T-helper 17 cell (primary cell): ENCODE data around the gene SLC25A53. TPM values are rescaled to one million over a fixed set of nuclear protein-coding genes. Genes with fewer than 3 reads are reported as not detected.
"Not testable (repeated sequence)": the region's sequence is repeated elsewhere in the genome, so short reads cannot be mapped to it uniquely, and the experiment has no call there.

Source experiments
- ATAC-seq: fragments of 150-1000 bp; cut with Tn5 transposase; 2 replicates; pipeline ENCODE4 v1.10.0; 2021; ENCODE audit warnings: mild to moderate bottlenecking, moderate library complexity
- DNase-seq, 3 donors: peaks; one replicate each; pipeline versions ENCODE4 v3.0.0 to v3.0.0-alpha.2; 2020 to 2021
- H3K9me3 ChIP-seq: one replicate; pipeline ENCODE4 v1.7.0; 2013; ENCODE audit warnings: low read length, mild to moderate bottlenecking; ENCODE audit not compliant: control insufficient read depth, poor library complexity, severe bottlenecking
- H3K27ac Mint-ChIP-seq: one replicate; pipeline ENCODE4 v1.8.0; 2022; ENCODE audit warnings: mild to moderate bottlenecking, moderate library complexity, mixed read lengths
- H3K27me3 Mint-ChIP-seq: one replicate; pipeline ENCODE4 v1.8.0; 2022; ENCODE audit warnings: mixed read lengths
- H3K36me3 Mint-ChIP-seq: one replicate; pipeline ENCODE4 v1.8.0; 2022; ENCODE audit warnings: low read depth, mixed read lengths
- H3K4me1 Mint-ChIP-seq: one replicate; pipeline ENCODE4 v1.8.0; 2022; ENCODE audit warnings: mild to moderate bottlenecking, mixed read lengths
- H3K4me3 Mint-ChIP-seq: one replicate; pipeline ENCODE4 v1.8.0; 2022; ENCODE audit warnings: mild to moderate bottlenecking, moderate library complexity, mixed read lengths
- total RNA-seq, 4 donors: library from RNA in 2 of 4; stranded (reverse) in 2 of 4; gene quantifications; one replicate each; pipeline ENCODE4 v1.2.3 and lab custom pipeline; 2022 to 2026

Gene SLC25A53
- total RNA-seq, 2 donors from 2014 or later, result 7.9 to 9.6 TPM

DNA sequence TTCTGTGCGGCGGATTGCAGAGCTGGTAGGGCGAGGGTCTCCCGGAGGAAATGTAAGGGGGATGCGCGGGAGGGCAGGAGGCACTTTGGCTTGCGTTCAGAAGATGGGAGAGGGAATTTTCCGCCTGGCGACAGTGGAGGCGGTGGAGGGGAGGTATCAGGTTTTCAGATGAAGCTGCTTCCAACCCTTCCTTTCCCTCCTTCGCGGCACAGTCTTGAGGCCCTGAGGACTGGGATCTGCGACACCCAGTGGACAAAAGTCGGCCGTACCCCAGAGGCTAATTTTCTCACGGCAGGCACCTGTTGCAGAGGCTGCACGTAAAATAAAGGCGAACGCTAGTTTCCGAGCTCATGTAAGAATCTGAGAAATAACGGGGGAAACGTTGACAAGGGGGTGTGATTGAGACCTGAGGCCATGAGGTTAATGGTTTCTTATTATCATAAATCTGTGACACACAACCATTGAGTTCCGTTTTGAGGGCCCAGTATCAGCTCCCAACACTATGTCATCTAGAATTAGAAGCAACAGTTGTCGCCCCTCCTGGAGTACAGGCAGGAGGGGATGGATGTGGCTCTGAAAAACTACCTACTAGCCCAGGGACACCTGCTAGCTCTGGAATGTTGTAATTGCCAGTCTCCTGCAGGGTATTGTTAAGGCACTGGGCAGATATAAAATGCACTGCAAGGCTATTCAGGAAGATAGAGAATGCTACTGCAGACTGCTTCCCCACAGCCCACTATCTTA is 43.4 kb downstream of the SLC25A53 start:
- peak; percentile 16 to 33 (median 19) for DNase-seq
- H3K27me3 Mint-ChIP-seq, result no peaks in the 10 kb centered on the region
- ATAC-seq, result peak; percentile 68
- peaks cover 2% of the 10 kb centered on the region for H3K36me3 Mint-ChIP-seq
- H3K4me3 Mint-ChIP-seq, result peak overlapping the region; percentile 93
- peak overlapping the region; percentile 87 for H3K27ac Mint-ChIP-seq
- H3K4me1 Mint-ChIP-seq, result peaks cover 21% of the 10 kb centered on the region
- no peaks in the 10 kb centered on the region for H3K9me3 ChIP-seq

GRCh38 chrX:104112326-104112951 is 44.4 kb downstream of the SLC25A53 start, which contains the start of gene ZCCHC18:
ZCCHC18 (plus strand) TSS chrX:104112523; CDS start chrX:104114112, 1,589 bp downstream.
- no peaks in the 10 kb centered on the region for H3K9me3 ChIP-seq
- Mint-ChIP-seq H3K4me3 (peak within 1 kb of the TSS; percentile 93), H3K36me3 (peaks cover 2% of the 10 kb centered on the region), H3K27ac (peak within 1 kb of the TSS; percentile 87), H3K27me3 (no peaks in the 10 kb centered on the region), H3K4me1 (peaks cover 23% of the 10 kb centered on the region)
- peak; percentile 53 for ATAC-seq
- DNase-seq, result peak; percentile 10 to 21 (median 19)

GRCh38 chrX:104110491-104111240 is 46.1 kb downstream of the SLC25A53 start:
- not testable (repeated sequence) for DNase-seq, H3K36me3 Mint-ChIP-seq, H3K9me3 ChIP-seq, H3K27me3 Mint-ChIP-seq
- Mint-ChIP-seq H3K27ac (peak overlapping the region; percentile 87), H3K4me3 (peak overlapping the region; percentile 93), H3K4me1 (peaks cover 29% of the 10 kb centered on the region)
- peak; percentile 65 for ATAC-seq

DNA sequence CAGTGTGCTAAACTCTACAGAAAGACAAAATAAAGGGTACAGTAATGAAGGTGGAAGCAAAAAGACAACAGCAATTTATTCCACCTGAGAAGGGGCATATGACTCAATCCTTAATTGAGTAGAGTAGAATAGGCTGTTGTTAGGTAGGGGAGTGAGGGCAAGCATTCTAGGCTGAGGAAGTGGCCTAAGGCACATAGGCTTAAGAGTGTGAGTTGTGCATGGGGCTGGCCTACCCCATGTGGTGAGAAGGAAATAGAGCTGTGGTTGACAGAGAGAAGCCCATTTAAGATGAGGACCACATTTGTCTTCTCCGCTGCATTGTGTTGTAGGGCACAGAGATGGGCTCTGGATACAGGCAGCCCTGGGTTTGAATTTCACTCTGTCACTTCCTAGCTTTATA is 47.9 kb downstream of the SLC25A53 start:
- peak overlapping the region; percentile 87 for H3K27ac Mint-ChIP-seq
- no peaks in the 10 kb centered on the region for H3K27me3 Mint-ChIP-seq
- DNase-seq (no peak), ATAC-seq (no peak)
- H3K9me3 ChIP-seq, result no peaks in the 10 kb centered on the region
- no peak overlapping the region for H3K4me3 Mint-ChIP-seq
- peaks cover 29% of the 10 kb centered on the region for H3K4me1 Mint-ChIP-seq
- H3K36me3 Mint-ChIP-seq, result no peaks in the 10 kb centered on the region

- no peak for DNase-seq
- Mint-ChIP-seq H3K36me3 (no peaks in the 10 kb centered on the region), H3K4me1 (peaks cover 23% of the 10 kb centered on the region), H3K4me3 (no peak overlapping the region), H3K27me3 (no peaks in the 10 kb centered on the region), H3K27ac (no peak overlapping the region)
- ATAC-seq, result no peak
- H3K9me3 ChIP-seq, result no peaks in the 10 kb centered on the region
Measured at GRCh38 chrX:104105330-104106262, 51.2 kb downstream of the SLC25A53 start.

DNA sequence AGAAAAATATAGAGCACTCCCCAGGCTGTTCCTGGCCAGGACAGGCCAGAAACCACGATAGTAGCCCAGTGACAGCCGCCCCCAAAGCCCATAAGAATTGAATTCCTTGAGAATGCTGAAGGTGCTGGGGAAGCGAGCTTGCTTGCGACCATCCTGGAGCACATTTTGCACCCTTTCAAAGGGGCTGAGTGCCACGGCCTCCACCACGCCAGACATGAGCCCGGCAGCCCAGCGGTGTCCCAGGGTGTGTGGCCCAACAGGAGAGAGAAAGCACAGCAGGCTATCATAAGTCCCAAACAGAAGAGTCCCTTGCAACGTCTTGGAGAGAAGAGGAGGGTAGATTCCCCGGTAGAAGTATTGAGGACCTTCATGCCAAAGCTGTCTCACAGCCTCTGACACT is 52.1 kb downstream of the SLC25A53 start:
- no peak for ATAC-seq
- Mint-ChIP-seq H3K36me3 (no peaks in the 10 kb centered on the region), H3K27ac (no peak overlapping the region), H3K4me1 (peaks cover 16% of the 10 kb centered on the region), H3K4me3 (no peak overlapping the region), H3K27me3 (no peaks in the 10 kb centered on the region)
- no peaks in the 10 kb centered on the region for H3K9me3 ChIP-seq
- no peak for DNase-seq

GRCh38 chrX:104098919-104099318 is 57.9 kb downstream of the SLC25A53 start:
- DNase-seq, result no peak

GRCh38 chrX:104098151-104098808 is 58.5 kb downstream of the SLC25A53 start:
- Mint-ChIP-seq H3K27me3 (no peaks in the 10 kb centered on the region), H3K4me1 (no peaks in the 10 kb centered on the region), H3K36me3 (no peaks in the 10 kb centered on the region), H3K27ac (no peak overlapping the region), H3K4me3 (no peak overlapping the region)
- no peaks in the 10 kb centered on the region for H3K9me3 ChIP-seq
- ATAC-seq (peak; percentile 73), DNase-seq (peak; percentile 15 to 31 (median 16))

More at GRCh38 chrX:104098919-104099318, 57.9 kb downstream of the SLC25A53 start:
- no peaks in the 10 kb centered on the region for H3K27me3 Mint-ChIP-seq
- H3K36me3 Mint-ChIP-seq, result no peaks in the 10 kb centered on the region
- H3K4me1 Mint-ChIP-seq, result no peaks in the 10 kb centered on the region
- ATAC-seq, result no peak
- H3K27ac Mint-ChIP-seq, result no peak overlapping the region
- no peaks in the 10 kb centered on the region for H3K9me3 ChIP-seq
- no peak overlapping the region for H3K4me3 Mint-ChIP-seq

GRCh38 chrX:104085919-104086318 is 70.9 kb downstream of the SLC25A53 start:
- no peak overlapping the region for H3K27ac Mint-ChIP-seq

GRCh38 chrX:104085477-104085876 is 71.3 kb downstream of the SLC25A53 start:
- H3K9me3 ChIP-seq, result no peaks in the 10 kb centered on the region
- no peak for DNase-seq
- Mint-ChIP-seq H3K27ac (no peak overlapping the region), H3K4me1 (no peaks in the 10 kb centered on the region), H3K27me3 (peaks cover 9% of the 10 kb centered on the region), H3K36me3 (no peaks in the 10 kb centered on the region), H3K4me3 (no peak overlapping the region)
- no peak for ATAC-seq

More at GRCh38 chrX:104085919-104086318, 70.9 kb downstream of the SLC25A53 start:
- DNase-seq (no peak), ATAC-seq (no peak)
- H3K27me3 Mint-ChIP-seq, result peaks cover 9% of the 10 kb centered on the region
- H3K4me1 Mint-ChIP-seq, result no peaks in the 10 kb centered on the region
- H3K9me3 ChIP-seq, result no peaks in the 10 kb centered on the region
- no peaks in the 10 kb centered on the region for H3K36me3 Mint-ChIP-seq
- no peak overlapping the region for H3K4me3 Mint-ChIP-seq

DNA sequence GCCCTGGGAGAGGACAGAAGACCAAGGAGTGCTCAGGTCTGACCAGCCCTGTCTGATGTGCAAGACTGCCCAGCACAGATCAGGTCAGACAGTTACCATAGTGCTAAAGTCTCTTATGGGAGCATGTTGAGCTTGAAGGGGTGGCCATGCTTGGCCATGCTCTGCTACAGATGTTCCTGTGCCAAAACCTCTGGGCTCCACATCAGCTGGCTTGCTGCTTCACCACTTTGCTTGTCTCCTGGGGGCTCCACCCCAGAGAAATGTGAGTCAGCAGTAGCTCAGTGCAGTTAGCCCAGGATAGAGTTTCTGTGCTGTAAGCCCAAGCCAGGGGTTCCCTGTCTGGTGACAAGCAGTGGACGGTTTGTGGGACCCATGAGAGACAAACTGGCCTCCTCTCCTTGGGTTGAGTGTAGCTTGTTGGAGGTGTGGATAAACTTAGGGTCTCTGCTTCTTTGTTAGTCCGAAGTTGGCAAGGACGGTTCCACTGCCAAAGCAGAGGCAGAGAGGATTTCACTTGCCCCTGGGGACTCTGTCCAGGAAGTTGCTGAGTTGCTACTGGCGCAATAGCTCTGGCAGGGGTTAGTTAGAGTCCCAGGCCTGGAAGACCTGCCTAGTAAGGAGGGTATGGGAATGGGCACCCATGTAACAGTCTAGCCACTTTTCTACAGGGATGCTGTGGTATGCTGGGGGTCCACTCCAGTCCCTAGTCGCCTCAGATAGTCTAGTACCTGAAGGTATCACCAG is 72.1 kb downstream of the SLC25A53 start:
- Mint-ChIP-seq H3K4me3 (no peak overlapping the region), H3K27ac (no peak overlapping the region), H3K4me1 (no peaks in the 10 kb centered on the region), H3K36me3 (no peaks in the 10 kb centered on the region), H3K27me3 (peaks cover 9% of the 10 kb centered on the region)
- ATAC-seq, result no peak
- H3K9me3 ChIP-seq, result no peaks in the 10 kb centered on the region
- no peak for DNase-seq
